GM12864 (cell line): Measurements from ENCODE around the gene PPTC7.
"Not testable (repeated sequence)": the region's sequence is repeated elsewhere in the genome, so short reads cannot be mapped to it uniquely, and the experiment has no call there.

Experiments
- DNase-seq: peaks from one replicate; pipeline ENCODE4 v3.0.0-alpha.2; 2011; ENCODE audit warnings: low read depth
- H3K4me3 ChIP-seq: 2 replicates; pipeline ENCODE4 v1.5.1; 2011; ENCODE audit warnings: mild to moderate bottlenecking, low read depth, low read length, control low read depth
- TF ChIP-seq, protein P1 (sequence below): IDR thresholded peaks from 2 replicates; pipeline ENCODE4 v1.5.1; 2011; ENCODE audit warnings: low read depth, mild to moderate bottlenecking, moderate library complexity, low read length, control low read depth, inconsistent platforms; ENCODE audit errors: missing control alignments

Gene PPTC7

GRCh38 chr12:110546339-110546738 lies 36.8 kb downstream of the PPTC7 start:
- TF ChIP-seq, protein P1, sequence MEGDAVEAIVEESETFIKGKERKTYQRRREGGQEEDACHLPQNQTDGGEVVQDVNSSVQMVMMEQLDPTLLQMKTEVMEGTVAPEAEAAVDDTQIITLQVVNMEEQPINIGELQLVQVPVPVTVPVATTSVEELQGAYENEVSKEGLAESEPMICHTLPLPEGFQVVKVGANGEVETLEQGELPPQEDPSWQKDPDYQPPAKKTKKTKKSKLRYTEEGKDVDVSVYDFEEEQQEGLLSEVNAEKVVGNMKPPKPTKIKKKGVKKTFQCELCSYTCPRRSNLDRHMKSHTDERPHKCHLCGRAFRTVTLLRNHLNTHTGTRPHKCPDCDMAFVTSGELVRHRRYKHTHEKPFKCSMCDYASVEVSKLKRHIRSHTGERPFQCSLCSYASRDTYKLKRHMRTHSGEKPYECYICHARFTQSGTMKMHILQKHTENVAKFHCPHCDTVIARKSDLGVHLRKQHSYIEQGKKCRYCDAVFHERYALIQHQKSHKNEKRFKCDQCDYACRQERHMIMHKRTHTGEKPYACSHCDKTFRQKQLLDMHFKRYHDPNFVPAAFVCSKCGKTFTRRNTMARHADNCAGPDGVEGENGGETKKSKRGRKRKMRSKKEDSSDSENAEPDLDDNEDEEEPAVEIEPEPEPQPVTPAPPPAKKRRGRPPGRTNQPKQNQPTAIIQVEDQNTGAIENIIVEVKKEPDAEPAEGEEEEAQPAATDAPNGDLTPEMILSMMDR = no peak
- no peak for DNase-seq
- H3K4me3 ChIP-seq = no peak overlapping the region

DNA sequence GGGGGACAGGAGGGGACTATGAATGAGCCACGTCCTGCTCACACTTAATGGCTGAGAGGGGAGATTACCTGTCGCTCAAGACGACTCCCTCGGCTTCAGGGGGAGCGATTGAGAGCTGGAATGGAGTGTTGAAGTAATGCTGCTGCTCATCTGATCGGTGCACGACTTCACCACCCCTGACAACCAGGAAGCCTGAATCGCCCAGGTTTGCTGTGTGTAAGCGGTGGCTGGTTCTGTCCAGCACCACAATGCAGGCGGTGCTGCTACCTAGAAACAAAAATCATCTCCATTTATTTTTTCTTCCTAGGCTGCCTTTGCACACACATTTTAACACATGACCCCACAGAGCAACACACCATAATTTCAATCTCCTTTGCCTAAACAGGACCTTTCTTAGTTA lies 37.3 kb downstream of the PPTC7 start:
- H3K4me3 ChIP-seq = no peak overlapping the region
- no peak for DNase-seq
- TF ChIP-seq, protein P1 = no peak

DNA sequence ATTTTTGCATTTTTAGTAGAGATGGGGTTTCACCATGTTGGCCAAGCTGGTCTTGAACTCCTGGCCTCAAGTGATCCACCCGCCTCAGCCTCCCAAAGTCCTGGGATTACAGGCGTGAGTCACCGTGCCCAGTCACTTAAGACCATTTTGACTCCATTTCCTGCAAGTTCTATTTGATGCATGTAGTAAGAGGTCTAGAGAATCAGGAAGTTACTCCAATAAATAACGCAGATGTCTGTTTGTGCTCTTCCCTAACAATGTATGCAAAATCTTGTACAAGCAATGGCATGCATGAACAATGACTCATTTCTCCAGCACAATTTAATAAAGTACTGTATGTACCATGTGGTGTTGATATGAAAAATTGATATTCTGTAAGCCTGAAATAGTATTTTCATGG lies 37.9 kb downstream of the PPTC7 start:
- DNase-seq = not testable (repeated sequence)

DNA sequence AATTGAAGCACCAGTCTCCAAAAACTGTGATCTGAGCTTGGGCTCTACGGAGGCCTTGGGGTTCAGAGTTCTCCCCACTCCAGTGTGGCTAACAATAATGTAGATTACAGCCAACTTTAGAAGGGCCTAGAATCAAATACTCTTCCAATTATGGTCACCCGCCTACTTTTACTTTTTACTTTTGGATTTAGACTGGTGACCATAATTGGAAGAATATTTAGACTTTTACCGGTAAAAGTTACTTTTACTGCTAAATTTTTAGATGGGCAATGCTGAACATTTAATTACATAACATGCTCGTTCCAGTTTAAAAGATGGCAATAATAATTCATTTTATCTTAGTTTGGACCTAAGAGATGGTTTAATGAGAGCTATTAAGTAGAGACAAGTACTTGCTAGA lies 39.2 kb downstream of the PPTC7 start:
- TF ChIP-seq, protein P1 = no peak
- H3K4me3 ChIP-seq = no peak overlapping the region
- no peak for DNase-seq

More for the DNA sequence above, 37.9 kb downstream of the PPTC7 start:
- H3K4me3 ChIP-seq = not testable (repeated sequence)

DNA sequence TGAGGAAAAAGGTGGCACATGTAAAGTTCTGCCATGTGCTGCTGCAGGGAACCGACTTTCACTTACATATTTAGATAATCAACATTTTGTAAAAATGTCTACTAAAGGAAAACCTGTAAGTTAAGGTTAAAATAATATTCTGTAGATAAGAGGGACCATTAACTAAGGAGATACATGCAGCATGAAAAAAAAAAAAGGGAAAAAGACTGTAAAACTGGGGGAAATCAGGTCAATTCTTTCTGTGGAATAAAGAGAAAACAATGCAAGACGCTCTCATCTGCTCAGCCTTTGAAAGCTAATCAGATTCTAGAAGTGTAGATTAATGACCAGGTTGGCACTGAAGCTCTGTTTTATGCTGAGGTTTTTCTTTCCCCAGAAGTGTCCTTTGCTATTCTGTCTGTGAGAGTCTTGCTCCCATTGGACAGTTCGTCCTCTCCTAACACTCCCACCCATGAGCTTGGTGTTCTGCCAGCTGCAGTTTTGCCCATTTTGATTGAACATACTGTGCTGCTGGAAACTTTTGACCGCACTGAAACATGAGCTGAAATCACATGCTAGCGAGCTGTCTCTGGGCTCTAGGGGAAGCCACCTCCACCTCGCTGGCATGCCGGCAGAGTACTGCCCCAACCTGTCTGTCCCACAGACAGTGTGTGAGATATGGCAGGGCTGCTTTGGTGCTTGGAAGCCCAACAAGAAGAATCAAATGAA lies 39.7 kb downstream of the PPTC7 start:
- H3K4me3 ChIP-seq = peak overlapping the region; percentile 11; the same call in 1 of the 2 replicates
- TF ChIP-seq, protein P1 = no peak
- DNase-seq = peak; percentile 54

- DNase-seq = no peak
- TF ChIP-seq, protein P1 = no peak
- H3K4me3 ChIP-seq = no peak overlapping the region
Observed at GRCh38 chr12:110540048-110540447, 43.1 kb downstream of the PPTC7 start.

DNA sequence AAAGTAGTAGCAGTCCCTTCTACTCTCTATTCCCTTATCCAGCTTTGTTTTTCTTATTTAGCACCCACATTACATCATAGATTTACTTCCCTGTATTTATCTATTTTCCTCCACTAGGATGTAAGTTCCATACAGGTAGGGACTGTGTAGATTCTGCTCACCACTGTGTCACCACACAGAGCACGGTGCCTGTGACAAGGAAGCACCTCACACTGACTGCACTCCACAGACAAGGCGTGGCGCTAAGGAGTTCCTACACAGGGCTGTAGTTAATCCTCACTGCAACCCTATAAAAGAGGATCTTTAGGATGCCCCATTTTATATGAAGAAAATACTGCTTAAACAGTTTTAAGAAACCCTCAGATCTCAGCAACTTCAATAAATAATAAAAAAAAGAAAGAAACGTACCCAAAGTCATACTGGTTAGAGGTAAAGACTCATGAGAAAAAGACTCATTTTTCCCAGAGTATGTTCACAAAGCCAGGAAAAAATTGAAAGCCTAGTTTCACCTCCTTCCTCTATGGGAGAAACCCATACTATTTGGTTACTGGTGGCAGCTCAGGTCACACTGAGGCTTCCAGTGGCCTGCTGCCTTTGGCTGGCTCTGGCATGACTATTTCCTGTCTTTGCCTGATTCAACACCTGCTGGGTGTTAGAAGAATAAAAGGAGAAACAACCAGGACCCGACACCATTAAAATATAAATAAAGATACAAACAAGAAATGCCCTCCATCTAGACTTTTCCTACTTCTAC lies 44.1 kb downstream of the PPTC7 start:
- no peak for DNase-seq
- H3K4me3 ChIP-seq = no peak overlapping the region
- TF ChIP-seq, protein P1 = no peak
